GM19099 (cell line): ENCODE results near the gene CDK14.

Experiments used
- POLR2A ChIP-seq: IDR thresholded peaks from 3 replicates; pipeline ENCODE4 v1.6.1; 2011; ENCODE audit warnings: low read depth; ENCODE audit not compliant: insufficient read length; ENCODE audit errors: extremely low read depth

CDK14 gene

GRCh38 chr7:91005024-91005423 is 408.9 kb downstream of the CDK14 start:
- no peak for TF ChIP-seq POLR2A

DNA sequence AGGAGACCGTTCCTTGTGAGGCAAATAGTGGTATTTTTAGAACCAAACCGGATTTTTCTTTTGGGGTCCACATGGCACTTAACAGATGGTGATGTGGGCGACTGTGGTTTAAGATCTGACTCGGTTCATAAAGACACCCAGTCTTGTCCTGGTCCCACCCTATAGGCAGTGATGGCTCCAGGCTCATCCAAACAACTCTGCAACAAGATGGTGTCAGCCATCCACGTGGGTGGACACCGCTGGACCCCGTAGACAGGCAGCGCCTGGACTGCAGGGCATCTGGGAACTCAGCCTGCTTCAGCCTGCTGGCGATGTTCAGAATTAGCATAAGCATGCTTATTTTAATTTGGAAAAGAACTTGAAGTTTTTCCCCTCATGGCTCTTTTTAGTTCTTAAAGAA is 409.7 kb downstream of the CDK14 start:
- no peak for TF ChIP-seq POLR2A

DNA sequence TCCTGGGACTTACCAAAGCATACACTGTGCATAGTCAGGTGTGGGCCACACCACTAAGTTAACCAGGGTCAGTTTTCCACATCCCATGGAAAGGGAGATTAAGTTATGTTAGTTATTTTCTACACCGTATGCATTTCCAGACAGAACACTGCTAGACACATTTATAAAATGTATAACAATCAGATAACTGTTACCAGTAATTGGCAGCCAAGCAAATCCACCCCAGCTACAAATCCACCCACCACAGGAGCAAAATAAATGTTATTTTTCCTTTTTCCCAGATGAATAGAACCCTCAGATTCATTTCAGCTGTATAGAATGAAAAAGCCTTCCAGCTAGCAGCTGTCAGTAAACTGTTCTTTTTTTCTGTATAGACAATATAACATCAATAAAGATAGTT is 411.2 kb downstream of the CDK14 start:
- TF ChIP-seq POLR2A: no peak

DNA sequence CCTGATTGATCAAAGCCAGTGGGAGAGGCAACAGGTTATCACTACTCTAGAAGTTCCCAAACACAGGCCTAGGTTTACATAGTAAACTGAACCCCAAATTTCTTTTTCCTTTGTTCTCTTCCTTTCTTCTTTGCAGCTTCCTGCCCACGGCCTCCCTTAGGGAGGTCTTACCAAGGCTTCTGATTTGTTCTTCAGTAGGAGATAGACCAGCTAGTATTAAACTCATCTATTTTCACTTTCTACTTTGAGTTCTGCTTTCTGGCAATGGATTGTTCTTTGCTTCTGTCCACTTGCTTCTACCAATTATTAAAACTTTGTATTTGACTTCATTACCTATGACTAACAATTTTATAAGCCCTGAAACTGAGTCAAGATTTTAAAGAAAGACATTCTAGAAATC is 417.0 kb downstream of the CDK14 start:
- no peak for TF ChIP-seq POLR2A

- no peak for TF ChIP-seq POLR2A
Measured at GRCh38 chr7:91019686-91020385, 423.7 kb downstream of the CDK14 start.

- no peak for TF ChIP-seq POLR2A
Measured at GRCh38 chr7:91020636-91021385, 424.7 kb downstream of the CDK14 start.

DNA sequence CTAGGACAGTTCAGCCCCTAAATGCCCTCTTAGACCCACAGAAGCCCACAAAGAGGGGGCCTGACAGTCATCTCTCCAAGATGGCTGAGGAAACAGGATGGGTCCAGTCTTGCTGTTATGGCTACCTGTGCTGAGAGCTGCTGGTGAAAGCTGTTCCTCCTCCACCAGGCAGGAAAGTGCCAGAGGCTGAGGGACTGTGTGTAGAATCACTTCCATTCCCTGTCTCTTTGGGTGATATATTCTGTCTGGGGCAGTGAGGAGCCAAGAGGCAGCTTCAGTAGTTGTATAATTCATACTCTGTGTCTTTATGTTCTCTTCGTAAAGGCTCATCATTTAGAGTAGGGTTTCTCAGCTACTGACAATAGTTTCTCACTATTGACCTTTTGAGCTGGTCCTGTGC is 425.8 kb downstream of the CDK14 start:
- no peak for TF ChIP-seq POLR2A

DNA sequence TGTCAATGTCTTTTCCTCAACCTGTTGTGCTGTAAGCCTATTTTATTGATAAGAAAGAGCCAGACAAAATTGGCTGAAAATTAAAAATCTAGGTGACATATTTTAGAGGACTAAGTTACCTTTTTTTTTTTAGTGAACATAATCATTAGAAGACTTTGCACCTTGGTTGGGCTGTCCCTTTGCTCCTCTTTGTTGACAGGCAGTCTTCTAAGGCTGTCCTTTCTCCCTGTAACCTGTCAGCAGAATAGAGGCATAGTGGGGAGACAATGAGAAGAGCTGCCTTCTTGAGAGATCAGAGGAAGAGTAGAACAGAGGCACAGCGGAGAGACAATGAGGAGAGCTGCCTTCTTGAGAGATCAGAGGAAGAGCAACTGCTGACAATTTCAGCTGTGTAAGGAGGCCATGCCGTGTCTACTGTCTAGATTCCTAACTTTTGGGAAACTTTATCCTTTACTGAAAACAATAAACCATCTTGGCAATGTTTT is 429.8 kb downstream of the CDK14 start:
- TF ChIP-seq POLR2A: no peak

GRCh38 chr7:91029688-91030087 is 433.6 kb downstream of the CDK14 start:
- TF ChIP-seq POLR2A: no peak

- TF ChIP-seq POLR2A: no peak
Measured at GRCh38 chr7:91030680-91031380, 434.7 kb downstream of the CDK14 start.

- no peak for TF ChIP-seq POLR2A
Measured at GRCh38 chr7:91031757-91032156, 435.6 kb downstream of the CDK14 start.

DNA sequence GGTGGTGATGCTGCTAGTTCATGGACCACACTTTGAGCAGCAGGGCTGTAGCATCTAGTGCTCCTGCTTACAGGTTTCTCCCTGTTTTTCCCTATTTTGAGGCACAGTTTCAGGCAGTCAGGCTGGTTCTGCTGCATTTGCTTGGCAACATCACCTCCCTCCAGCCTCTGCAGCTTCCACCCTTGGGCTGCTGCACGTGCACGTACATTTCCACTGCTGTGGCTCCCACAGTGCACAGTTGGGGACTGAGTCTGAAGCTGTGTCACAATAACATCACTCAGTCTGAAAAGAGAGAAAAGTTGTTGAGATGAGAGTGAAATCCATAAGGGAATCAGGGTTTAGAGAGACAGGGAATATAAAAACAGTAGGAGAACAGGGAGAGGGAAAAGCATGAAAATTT is 437.5 kb downstream of the CDK14 start:
- TF ChIP-seq POLR2A: no peak

GRCh38 chr7:91034459-91035368 is 438.6 kb downstream of the CDK14 start:
- no peak for TF ChIP-seq POLR2A

- no peak for TF ChIP-seq POLR2A
Measured at GRCh38 chr7:91039033-91039432, 442.9 kb downstream of the CDK14 start.

DNA sequence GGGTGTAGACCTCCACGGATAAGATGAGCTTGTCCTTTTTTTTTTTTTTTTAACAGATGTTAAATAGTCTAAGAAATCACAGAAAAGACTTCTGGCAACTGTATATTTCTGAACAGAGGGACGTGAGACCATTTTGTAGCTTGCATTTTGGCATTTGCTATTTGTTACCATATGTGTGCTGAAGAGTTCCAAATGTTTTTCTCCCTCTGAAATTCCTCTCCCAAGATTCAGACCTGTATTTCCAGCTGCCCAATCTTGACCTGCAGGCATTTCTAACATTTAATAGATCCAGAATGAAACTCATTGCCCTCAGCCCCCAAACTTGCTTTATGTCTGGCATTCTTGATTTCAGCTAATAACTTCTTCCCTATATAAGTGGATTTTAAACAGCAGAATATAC is 445.0 kb downstream of the CDK14 start:
- no peak for TF ChIP-seq POLR2A
